Activated naive CD8-positive, alpha-beta T cell treated with anti-CD3 and anti-CD28 coated beads, Interleukin-2, amount 50 U/mL, for 24 hours (primary cell): ENCODE data around the gene CASK.

Experiments
- ATAC-seq: fragments of 150-1000 bp; cut with Tn5 transposase; one replicate; pipeline ENCODE4 v1.10.0; 2021
- DNase-seq: peaks from one replicate; pipeline ENCODE4 v3.0.0; 2021
- H3K27ac Mint-ChIP-seq: one replicate; pipeline ENCODE4 v1.8.0; 2021; ENCODE audit warnings: mild to moderate bottlenecking, mixed read lengths
- H3K27me3 Mint-ChIP-seq: one replicate; pipeline ENCODE4 v1.8.0; 2021; ENCODE audit warnings: mixed read lengths
- H3K36me3 Mint-ChIP-seq: one replicate; pipeline ENCODE4 v1.8.0; 2021; ENCODE audit warnings: low read depth, mixed read lengths
- H3K4me1 Mint-ChIP-seq: one replicate; pipeline ENCODE4 v1.8.0; 2021; ENCODE audit warnings: mixed read lengths
- H3K4me3 Mint-ChIP-seq: one replicate; pipeline ENCODE4 v1.8.0; 2021; ENCODE audit warnings: mild to moderate bottlenecking, moderate library complexity, mixed read lengths
- H3K9me3 Mint-ChIP-seq: one replicate; pipeline ENCODE4 v1.8.0; 2021; ENCODE audit warnings: mixed read lengths

The CASK gene

DNA sequence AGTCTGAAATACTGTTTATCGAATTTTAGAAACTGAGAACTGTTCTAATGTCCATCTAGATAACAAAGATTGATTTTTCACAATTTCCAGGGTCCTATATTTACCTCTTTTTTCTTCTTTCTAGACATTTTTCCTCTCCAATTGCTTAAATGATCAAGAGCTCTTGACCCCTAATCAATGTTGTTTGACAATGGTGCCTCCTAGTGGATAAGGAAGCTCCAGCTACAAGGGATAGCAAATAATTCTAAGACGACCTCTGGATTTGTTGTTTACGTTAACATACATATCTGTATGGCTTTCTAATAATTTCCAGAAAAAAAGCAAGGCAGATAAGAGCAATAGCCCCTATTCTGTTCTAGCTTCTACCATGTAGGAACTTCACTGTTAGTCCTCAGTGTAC is 163.5 kb downstream of the CASK start:
- Mint-ChIP-seq H3K27me3 (no peaks in the 10 kb centered on the region), H3K4me3 (no peak overlapping the region), H3K4me1 (peaks cover 4% of the 10 kb centered on the region), H3K36me3 (no peaks in the 10 kb centered on the region), H3K27ac (no peak overlapping the region), H3K9me3 (no peaks in the 10 kb centered on the region)
- ATAC-seq, result no peak
- DNase-seq, result no peak

DNA sequence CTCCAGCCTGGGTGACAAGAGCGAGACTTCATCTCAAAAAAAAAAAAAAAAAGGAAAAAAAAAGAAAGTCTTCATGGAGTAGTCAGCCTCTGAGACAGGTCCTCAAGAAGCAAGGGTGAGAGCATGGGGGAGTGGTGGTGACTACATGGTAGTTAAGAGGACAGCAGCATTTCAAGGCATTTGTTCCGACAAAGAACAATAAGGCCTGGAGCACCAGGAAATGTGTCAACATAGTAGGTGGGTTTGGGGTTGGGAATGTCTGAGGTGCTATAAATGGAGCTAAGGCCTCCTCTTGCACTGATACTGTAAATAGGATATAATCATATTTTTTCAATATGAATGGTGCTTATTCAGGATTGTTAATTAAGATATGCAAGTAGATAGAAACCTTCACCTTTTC is 165.0 kb downstream of the CASK start:
- Mint-ChIP-seq H3K27me3 (no peaks in the 10 kb centered on the region), H3K4me1 (peaks cover 6% of the 10 kb centered on the region), H3K36me3 (peaks cover 3% of the 10 kb centered on the region), H3K4me3 (no peak overlapping the region), H3K27ac (no peak overlapping the region), H3K9me3 (no peaks in the 10 kb centered on the region)
- DNase-seq (no peak), ATAC-seq (no peak)

DNA sequence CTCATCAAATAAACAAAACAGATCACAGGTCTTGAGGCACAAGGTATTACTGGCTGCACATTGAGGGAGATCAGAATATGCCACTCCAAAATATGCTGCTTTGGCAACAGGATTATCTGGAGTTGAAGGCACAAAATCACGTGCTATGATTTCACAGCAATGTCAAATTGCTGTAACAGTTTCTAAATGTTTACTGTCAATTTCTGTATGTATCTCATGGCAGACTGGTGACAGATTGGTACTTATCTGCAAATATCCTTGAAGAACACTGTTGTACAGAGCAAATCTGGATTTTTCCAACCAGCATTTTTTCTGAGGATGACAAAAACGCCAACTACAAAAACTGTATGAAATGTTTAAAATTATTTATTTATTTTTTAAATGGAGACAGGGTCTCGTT is 172.6 kb downstream of the CASK start:
- Mint-ChIP-seq H3K4me1 (peaks cover 2% of the 10 kb centered on the region), H3K4me3 (no peak overlapping the region), H3K27me3 (no peaks in the 10 kb centered on the region), H3K9me3 (no peaks in the 10 kb centered on the region), H3K27ac (no peak overlapping the region), H3K36me3 (peaks cover 3% of the 10 kb centered on the region)
- ATAC-seq (no peak), DNase-seq (no peak)

DNA sequence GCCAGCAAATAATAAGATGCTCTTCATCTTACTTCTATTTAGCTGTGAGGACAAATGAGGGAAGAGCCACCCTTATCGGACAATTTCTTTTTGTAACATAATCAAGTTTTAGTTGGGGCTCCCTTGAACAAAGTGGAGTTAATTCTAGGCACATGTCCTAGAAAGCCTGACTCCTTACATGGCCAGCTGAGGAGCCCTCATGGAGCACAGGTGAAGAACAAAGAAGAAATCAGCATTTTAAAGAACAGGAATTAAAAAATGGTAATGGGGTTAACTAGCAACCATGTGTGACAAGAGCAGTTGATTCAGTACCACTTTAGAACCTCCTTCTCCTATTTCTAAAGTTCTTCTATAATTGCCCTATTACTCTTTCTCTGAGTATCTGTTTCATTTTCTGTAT is 183.5 kb downstream of the CASK start:
- no peak for ATAC-seq
- DNase-seq, result no peak
- Mint-ChIP-seq H3K4me3 (no peak overlapping the region), H3K4me1 (peaks cover 31% of the 10 kb centered on the region), H3K36me3 (peaks cover 9% of the 10 kb centered on the region), H3K27ac (no peak overlapping the region), H3K9me3 (no peaks in the 10 kb centered on the region), H3K27me3 (no peaks in the 10 kb centered on the region)

DNA sequence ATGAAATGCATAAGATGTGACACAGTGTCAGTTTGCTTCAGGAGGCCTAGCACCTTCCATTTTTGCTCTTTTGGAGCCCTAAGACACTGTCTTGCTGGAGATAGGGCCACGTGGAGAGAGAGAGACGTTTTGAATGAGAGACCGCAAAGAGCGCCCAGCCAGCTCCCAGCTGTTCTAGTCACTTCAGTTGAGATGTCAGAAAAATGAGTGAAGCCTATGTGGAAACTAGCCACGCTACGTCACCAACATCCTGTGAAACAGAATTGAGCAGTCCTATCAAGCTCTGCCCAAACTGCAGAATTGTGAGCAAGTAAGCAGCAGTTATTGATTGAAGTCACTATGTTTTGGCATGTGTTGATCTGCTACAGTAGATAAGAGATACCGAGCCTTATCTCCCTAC is 186.3 kb downstream of the CASK start:
- H3K27ac Mint-ChIP-seq, result peak overlapping the region; percentile 59
- H3K4me1 Mint-ChIP-seq, result peaks cover 41% of the 10 kb centered on the region
- no peaks in the 10 kb centered on the region for H3K27me3 Mint-ChIP-seq
- H3K4me3 Mint-ChIP-seq, result no peak overlapping the region
- ATAC-seq (peak; percentile 52), DNase-seq (peak; percentile 29)
- H3K36me3 Mint-ChIP-seq, result peaks cover 3% of the 10 kb centered on the region
- H3K9me3 Mint-ChIP-seq, result no peaks in the 10 kb centered on the region

DNA sequence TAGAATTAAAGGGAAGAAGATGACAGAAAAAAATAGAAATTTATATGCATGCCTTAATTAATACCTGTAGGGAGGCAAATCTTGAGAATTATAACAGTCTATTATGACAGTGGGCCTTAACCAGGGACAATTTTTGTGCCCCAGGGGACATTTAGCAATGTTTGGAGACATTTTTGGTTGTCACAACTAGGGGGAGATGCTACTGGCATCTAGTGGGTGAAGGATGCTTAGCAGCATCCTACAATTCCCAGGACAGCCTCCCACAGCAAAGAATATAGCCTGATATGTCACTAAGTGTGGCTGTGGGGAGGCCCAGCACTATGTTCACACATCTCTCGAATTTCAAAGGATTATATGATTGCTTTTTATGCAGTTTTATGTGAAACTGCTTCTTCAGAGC is 188.8 kb downstream of the CASK start:
- peaks cover 41% of the 10 kb centered on the region for H3K4me1 Mint-ChIP-seq
- H3K27me3 Mint-ChIP-seq, result no peaks in the 10 kb centered on the region
- peaks cover 3% of the 10 kb centered on the region for H3K36me3 Mint-ChIP-seq
- peak; percentile 57 for ATAC-seq
- no peak overlapping the region for H3K4me3 Mint-ChIP-seq
- no peaks in the 10 kb centered on the region for H3K9me3 Mint-ChIP-seq
- no peak for DNase-seq
- peak overlapping the region; percentile 82 for H3K27ac Mint-ChIP-seq

DNA sequence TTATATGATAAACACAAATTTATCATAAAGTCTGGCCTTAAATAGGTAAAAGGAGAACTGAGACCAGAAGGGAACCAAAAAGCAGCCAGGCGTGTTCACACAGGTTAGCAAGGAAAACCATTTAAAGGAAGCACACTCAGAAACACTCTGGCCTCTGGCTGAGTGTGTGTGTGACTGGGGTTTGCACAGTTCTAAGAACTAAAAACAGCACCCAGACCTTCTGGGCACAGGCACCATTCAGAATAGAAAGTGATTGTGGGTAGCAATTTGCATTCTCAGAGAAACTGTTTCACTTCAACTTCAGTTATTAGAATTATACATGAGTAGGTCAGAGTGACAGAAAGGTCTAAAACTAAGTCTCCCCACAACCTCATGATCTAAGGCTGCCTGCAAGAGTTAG is 189.4 kb downstream of the CASK start:
- peak; percentile 88 for ATAC-seq
- peaks cover 41% of the 10 kb centered on the region for H3K4me1 Mint-ChIP-seq
- peak overlapping the region; percentile 18 for H3K4me3 Mint-ChIP-seq

DNA sequence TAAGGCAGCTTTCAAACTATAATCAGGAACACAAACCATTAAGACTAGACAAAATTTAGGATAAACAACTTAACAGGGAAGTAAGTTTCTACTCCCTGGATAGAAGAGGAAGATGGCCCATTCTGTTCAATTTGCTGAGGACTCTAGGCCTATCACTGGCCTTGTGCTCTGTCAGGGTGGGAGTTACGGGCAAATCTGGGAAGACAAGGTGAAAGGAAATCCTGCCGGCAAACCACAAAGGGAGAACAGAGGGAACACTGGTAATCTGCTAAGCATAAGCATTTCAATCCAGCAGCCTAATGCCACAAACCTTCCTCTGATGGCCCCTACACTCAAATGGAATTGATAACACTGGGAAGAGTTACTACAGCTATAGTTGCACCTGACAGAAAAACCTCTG is 191.1 kb downstream of the CASK start:
- Mint-ChIP-seq H3K27ac (no peak overlapping the region), H3K9me3 (no peaks in the 10 kb centered on the region), H3K4me1 (peaks cover 47% of the 10 kb centered on the region), H3K36me3 (peaks cover 3% of the 10 kb centered on the region), H3K27me3 (no peaks in the 10 kb centered on the region), H3K4me3 (no peak overlapping the region)
- ATAC-seq, result no peak
- DNase-seq, result no peak

More for the DNA sequence above, 189.4 kb downstream of the CASK start:
- Mint-ChIP-seq H3K36me3 (peaks cover 3% of the 10 kb centered on the region), H3K27me3 (no peaks in the 10 kb centered on the region), H3K27ac (peak overlapping the region; percentile 82), H3K9me3 (no peaks in the 10 kb centered on the region)
- DNase-seq, result peak; percentile 13

DNA sequence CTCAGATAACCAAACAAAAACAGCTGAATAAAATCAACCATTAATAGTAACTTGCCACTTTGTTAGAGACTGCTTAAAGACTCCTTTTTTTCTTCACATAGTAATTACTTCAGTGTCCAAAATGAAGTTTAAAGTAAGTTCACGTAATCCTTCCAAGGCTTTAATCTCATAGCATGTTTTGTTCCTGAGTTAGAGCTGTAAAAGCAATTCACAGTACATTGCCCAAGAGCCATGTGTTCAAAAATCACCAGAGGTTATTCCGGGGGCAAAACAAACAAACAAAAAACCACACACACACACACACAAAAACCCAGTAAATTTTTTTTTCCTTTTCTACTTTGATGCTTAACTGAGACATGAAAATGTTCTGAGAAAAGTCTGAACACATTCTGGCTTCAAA is 193.3 kb downstream of the CASK start:
- Mint-ChIP-seq H3K27ac (no peak overlapping the region), H3K4me3 (no peak overlapping the region), H3K36me3 (no peaks in the 10 kb centered on the region), H3K27me3 (no peaks in the 10 kb centered on the region), H3K4me1 (peaks cover 35% of the 10 kb centered on the region), H3K9me3 (no peaks in the 10 kb centered on the region)
- no peak for ATAC-seq
- DNase-seq, result no peak

DNA sequence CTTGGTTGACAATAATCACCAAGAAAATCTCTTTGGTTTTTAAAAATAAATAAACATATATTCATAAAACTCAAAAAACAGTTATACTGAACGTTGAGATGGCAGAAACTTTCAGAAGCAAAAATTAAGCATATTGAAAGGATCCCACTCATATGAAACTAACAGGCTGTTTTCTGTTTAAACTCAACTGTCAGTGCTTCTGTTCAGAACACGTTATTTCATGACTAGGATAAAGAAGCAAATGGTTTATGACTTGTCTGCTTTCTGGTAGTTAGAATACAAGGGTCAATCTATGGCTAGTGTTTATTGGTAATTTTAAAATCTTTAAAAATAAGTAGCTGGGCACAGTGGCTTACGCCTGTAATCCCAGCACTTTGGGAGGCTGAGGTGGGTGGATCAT is 195.2 kb downstream of the CASK start:
- DNase-seq, result no peak
- Mint-ChIP-seq H3K36me3 (no peaks in the 10 kb centered on the region), H3K27ac (no peak overlapping the region), H3K4me3 (no peak overlapping the region), H3K27me3 (no peaks in the 10 kb centered on the region), H3K9me3 (no peaks in the 10 kb centered on the region), H3K4me1 (peaks cover 35% of the 10 kb centered on the region)
- ATAC-seq, result no peak

DNA sequence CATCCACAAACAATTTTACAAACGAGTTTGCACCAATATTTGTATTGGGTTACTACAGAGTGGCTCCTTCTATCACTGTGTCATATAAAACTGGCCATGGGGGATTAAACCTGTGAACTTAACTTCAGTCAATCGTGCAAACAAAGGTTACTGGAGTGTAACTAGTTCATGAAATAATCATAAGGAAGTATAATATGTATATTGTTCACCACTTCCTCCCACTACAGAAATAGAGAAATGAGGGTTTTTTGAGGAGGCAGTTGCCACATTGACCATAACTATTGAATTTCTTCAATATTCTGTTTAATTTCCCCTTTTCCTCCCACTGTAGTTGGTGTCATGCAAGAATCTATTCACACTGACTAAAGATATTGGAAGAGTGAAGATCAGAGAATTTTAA is 199.5 kb downstream of the CASK start, which contains the start of gene GPR82:
Gene GPR82, plus strand, starts transcription at position 356 of the 400 bp plus-strand sequence. CDS start 2,846 bp downstream, outside the sequence.
- ATAC-seq (no peak), DNase-seq (no peak)
- Mint-ChIP-seq H3K36me3 (peaks cover 20% of the 10 kb centered on the region), H3K27me3 (no peaks in the 10 kb centered on the region), H3K9me3 (peaks cover 5% of the 10 kb centered on the region), H3K4me1 (peaks cover 65% of the 10 kb centered on the region), H3K27ac (peak within 1 kb of the TSS; percentile 86), H3K4me3 (no peak within 1 kb of the TSS)

DNA sequence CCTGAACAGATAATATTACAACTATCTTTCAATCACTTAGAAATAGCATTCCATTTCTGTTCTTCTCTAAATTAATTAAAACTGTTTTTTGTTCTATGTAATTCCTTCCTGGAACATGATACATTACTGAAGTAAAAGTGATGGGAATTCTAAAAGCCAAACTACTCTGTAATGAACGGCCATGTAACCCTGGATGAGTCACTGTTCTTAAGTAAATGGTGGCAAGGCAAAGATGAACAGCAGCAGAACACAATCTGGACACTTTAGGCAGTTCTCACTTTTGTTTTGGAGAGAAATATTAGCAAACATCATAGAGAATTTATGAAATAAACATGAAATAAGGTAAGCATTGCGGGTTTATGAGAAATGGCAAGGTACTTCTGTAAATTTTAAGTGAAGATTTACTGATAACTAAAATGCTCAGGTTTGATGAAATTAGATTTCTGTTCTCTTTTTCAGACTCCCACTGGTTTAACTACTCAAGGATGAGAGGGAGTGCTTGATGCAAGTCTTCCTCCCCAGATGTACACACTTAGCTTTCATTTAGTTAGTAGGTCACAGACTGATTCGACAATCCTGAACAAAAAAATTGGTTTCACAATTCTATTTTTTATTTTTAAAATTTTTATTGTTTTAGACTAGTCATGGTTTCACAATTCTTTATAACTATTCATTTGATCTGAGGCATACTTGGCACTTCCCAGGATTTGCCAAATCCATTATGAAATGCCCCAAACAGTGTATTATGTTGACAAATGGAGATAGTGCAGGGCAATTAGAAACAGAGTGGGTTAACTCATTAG is 200.3 kb downstream of the CASK start:
- Mint-ChIP-seq H3K27me3 (no peaks in the 10 kb centered on the region), H3K27ac (peak overlapping the region; percentile 86), H3K36me3 (peaks cover 23% of the 10 kb centered on the region), H3K4me1 (peaks cover 66% of the 10 kb centered on the region), H3K4me3 (peak overlapping the region; percentile 35), H3K9me3 (peaks cover 5% of the 10 kb centered on the region)
- ATAC-seq (no peak), DNase-seq (no peak)

DNA sequence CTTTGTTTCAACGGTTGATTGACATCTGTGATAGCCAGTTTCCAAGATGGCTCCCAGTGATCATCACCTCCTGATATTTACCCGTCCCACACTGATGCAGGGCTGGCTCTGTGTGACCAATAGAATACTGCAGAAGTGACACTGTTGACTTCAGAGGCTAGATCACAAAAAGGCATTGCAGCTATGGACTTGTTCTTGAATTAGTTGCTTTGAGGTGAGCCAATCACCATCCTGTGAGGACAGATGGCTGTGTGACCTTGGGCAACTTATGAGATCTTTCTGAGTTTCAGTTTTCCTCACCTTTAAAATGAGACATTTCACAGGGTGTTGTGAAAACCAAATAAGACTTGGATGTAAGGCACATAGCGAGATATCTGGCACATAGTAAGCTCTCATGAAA is 201.1 kb downstream of the CASK start:
- peaks cover 28% of the 10 kb centered on the region for H3K36me3 Mint-ChIP-seq
- ATAC-seq, result peak; percentile 29
- peak overlapping the region; percentile 35 for H3K4me3 Mint-ChIP-seq
- peak overlapping the region; percentile 86 for H3K27ac Mint-ChIP-seq
- H3K27me3 Mint-ChIP-seq, result no peaks in the 10 kb centered on the region
- H3K4me1 Mint-ChIP-seq, result peaks cover 61% of the 10 kb centered on the region
- H3K9me3 Mint-ChIP-seq, result peaks cover 5% of the 10 kb centered on the region
- DNase-seq, result no peak

DNA sequence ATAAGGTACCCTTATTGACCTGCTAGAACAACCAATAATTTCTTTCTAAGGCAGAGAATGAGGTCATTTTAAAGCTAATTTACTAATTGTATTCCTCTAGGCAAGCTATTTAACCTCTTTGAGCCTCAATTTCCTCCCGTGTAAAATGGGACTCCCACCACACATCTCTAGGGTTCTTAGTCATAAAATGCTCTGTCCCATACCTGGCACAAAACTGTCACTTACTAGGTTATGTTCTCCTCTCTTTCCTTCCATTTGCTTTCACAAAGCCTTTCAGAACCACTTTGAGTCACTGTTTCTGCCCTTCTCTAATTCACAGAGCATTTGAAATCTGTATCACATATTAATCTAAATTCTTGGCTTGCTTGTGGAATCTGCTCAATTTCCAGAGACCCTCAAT is 201.8 kb downstream of the CASK start:
- Mint-ChIP-seq H3K9me3 (peaks cover 10% of the 10 kb centered on the region), H3K36me3 (peaks cover 35% of the 10 kb centered on the region), H3K27me3 (no peaks in the 10 kb centered on the region), H3K4me3 (no peak overlapping the region), H3K4me1 (peaks cover 67% of the 10 kb centered on the region), H3K27ac (peak overlapping the region; percentile 86)
- ATAC-seq, result peak; percentile 65
- no peak for DNase-seq

DNA sequence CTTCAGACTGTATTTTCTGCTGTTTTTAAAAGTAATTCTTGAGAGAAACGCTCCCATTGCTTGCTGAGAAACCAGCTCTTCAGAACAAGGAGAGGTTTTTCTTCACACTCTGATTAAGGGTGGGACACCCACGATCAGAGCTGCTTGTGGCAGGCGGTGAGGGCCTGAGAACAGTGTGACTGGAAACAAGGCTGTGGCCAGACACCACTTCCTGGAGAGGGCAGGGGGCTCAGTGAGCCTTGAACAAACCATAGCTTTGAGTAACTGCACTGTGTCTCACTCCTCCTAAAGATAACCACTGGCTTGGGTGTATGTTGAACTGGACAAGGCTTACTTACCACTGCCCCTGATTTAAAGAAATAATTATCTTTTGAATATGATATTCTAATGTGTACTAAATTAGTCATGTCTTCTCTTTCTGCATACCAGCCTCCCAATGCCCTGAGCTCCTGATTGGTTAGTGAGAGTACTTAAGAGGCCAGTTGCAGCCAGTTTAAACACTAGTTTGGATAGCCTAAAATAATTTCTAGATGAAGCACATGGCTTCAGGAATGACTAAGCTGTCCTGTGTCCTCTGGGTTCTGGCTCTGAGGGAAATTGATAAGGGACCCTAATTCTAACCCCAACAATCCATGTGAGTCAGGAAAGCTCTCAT is 203.1 kb downstream of the CASK start:
- Mint-ChIP-seq H3K4me1 (peaks cover 74% of the 10 kb centered on the region), H3K9me3 (peaks cover 10% of the 10 kb centered on the region), H3K27me3 (no peaks in the 10 kb centered on the region), H3K4me3 (peak overlapping the region; percentile 44), H3K27ac (peak overlapping the region; percentile 83), H3K36me3 (peaks cover 35% of the 10 kb centered on the region)
- ATAC-seq, result peak; percentile 93
- peak; percentile 58 for DNase-seq
